ENCODE measurements around the gene RPA4. TPM values are rescaled to one million over a fixed set of nuclear protein-coding genes. Genes with fewer than 3 reads are reported as not detected.

The RPA4 gene
- total RNA-seq, 2 donors from 2014 or later, result 0.42 to 1.4 TPM

- H3K36me3 Mint-ChIP-seq (ENCODE audit: low read depth), result peaks cover 1% of the 10 kb centered on the region
- H3K4me1 Mint-ChIP-seq, result peaks cover 7% of the 10 kb centered on the region
- ATAC-seq (no peak), DNase-seq (no peak)
- H3K27me3 Mint-ChIP-seq, result no peaks in the 10 kb centered on the region
- H3K27ac Mint-ChIP-seq, result no peak overlapping the region
- no peak overlapping the region for H3K4me3 Mint-ChIP-seq
- no peaks in the 10 kb centered on the region for H3K9me3 ChIP-seq (ENCODE audit: control insufficient read depth, low read length, poor library complexity, severe bottlenecking)
Observed at GRCh38 chrX:96906741-96907140, 23.0 kb downstream of the RPA4 start.

GRCh38 chrX:96907516-96908272 is 24.0 kb downstream of the RPA4 start:
- no peak overlapping the region for H3K27ac Mint-ChIP-seq
- ATAC-seq (no peak), DNase-seq (no peak)
- H3K4me3 Mint-ChIP-seq, result no peak overlapping the region
- H3K36me3 Mint-ChIP-seq (ENCODE audit: low read depth), result peaks cover 4% of the 10 kb centered on the region
- no peaks in the 10 kb centered on the region for H3K9me3 ChIP-seq (ENCODE audit: control insufficient read depth, low read length, poor library complexity, severe bottlenecking)
- no peaks in the 10 kb centered on the region for H3K27me3 Mint-ChIP-seq
- peaks cover 7% of the 10 kb centered on the region for H3K4me1 Mint-ChIP-seq

GRCh38 chrX:96909291-96909690 is 25.6 kb downstream of the RPA4 start:
- H3K4me1 Mint-ChIP-seq, result peaks cover 7% of the 10 kb centered on the region
- peaks cover 4% of the 10 kb centered on the region for H3K36me3 Mint-ChIP-seq (ENCODE audit: low read depth)
- no peak for ATAC-seq

GRCh38 chrX:96918864-96919263 is 35.2 kb downstream of the RPA4 start:
- ATAC-seq (no peak), DNase-seq (no peak)
- no peak overlapping the region for H3K4me3 Mint-ChIP-seq
- no peaks in the 10 kb centered on the region for H3K4me1 Mint-ChIP-seq
- H3K27ac Mint-ChIP-seq, result no peak overlapping the region
- no peaks in the 10 kb centered on the region for H3K27me3 Mint-ChIP-seq
- no peaks in the 10 kb centered on the region for H3K36me3 Mint-ChIP-seq (ENCODE audit: low read depth)
- H3K9me3 ChIP-seq (ENCODE audit: control insufficient read depth, low read length, poor library complexity, severe bottlenecking), result no peaks in the 10 kb centered on the region

More at GRCh38 chrX:96909291-96909690, 25.6 kb downstream of the RPA4 start:
- H3K4me3 Mint-ChIP-seq, result no peak overlapping the region
- no peak overlapping the region for H3K27ac Mint-ChIP-seq
- DNase-seq, result no peak
- H3K27me3 Mint-ChIP-seq, result no peaks in the 10 kb centered on the region
- H3K9me3 ChIP-seq (ENCODE audit: control insufficient read depth, low read length, poor library complexity, severe bottlenecking), result no peaks in the 10 kb centered on the region

GRCh38 chrX:96919672-96920071 is 36.0 kb downstream of the RPA4 start:
- no peak overlapping the region for H3K27ac Mint-ChIP-seq
- H3K27me3 Mint-ChIP-seq, result no peaks in the 10 kb centered on the region
- H3K4me1 Mint-ChIP-seq, result no peaks in the 10 kb centered on the region

GRCh38 chrX:96924581-96924980 is 40.9 kb downstream of the RPA4 start:
- Mint-ChIP-seq H3K27ac (no peak overlapping the region), H3K4me3 (no peak overlapping the region), H3K4me1 (no peaks in the 10 kb centered on the region), H3K27me3 (no peaks in the 10 kb centered on the region), H3K36me3 (ENCODE audit: low read depth) (peaks cover 2% of the 10 kb centered on the region)
- DNase-seq (no peak), ATAC-seq (no peak)
- no peaks in the 10 kb centered on the region for H3K9me3 ChIP-seq (ENCODE audit: control insufficient read depth, low read length, poor library complexity, severe bottlenecking)

More at GRCh38 chrX:96919672-96920071, 36.0 kb downstream of the RPA4 start:
- no peaks in the 10 kb centered on the region for H3K9me3 ChIP-seq (ENCODE audit: control insufficient read depth, low read length, poor library complexity, severe bottlenecking)
- no peak overlapping the region for H3K4me3 Mint-ChIP-seq
- ATAC-seq (no peak), DNase-seq (no peak)
- H3K36me3 Mint-ChIP-seq (ENCODE audit: low read depth), result no peaks in the 10 kb centered on the region

GRCh38 chrX:96929036-96929435 is 45.3 kb downstream of the RPA4 start:
- DNase-seq (no peak), ATAC-seq (no peak)
- Mint-ChIP-seq H3K4me3 (no peak overlapping the region), H3K27ac (no peak overlapping the region), H3K27me3 (no peaks in the 10 kb centered on the region), H3K4me1 (no peaks in the 10 kb centered on the region), H3K36me3 (ENCODE audit: low read depth) (peaks cover 2% of the 10 kb centered on the region)
- no peaks in the 10 kb centered on the region for H3K9me3 ChIP-seq (ENCODE audit: control insufficient read depth, low read length, poor library complexity, severe bottlenecking)

Other genes starting within 250 kb of the RPA4 start
- gene DIAPH2, start 199.1 kb upstream of the RPA4 start, total RNA-seq, result 10 to 100 TPM; 12.5 to 18.3 TPM

Data from T-helper 17 cell (primary cell).